Adrenal gland (tissue), 5 donors: ENCODE measurements around the gene SPG7.

Source experiments
- POLR2A ChIP-seq, 2 donors: fragments of 450-650 bp; IDR thresholded peaks; one replicate each; pipeline ENCODE4 v1.6.1; 2017; ENCODE audit warnings: antibody characterized with exemption in 2 of 2, mild to moderate bottlenecking in 2 of 2, moderate library complexity in 1 of 2
- TF ChIP-seq, protein P1 (sequence below), 6 experiments: fragments of 450-650 bp in 4 of 6; fragments of 200-600 bp in 2 of 6; sonication (generic) in 1 of 6; IDR thresholded peaks; 1 replicate in 5 of 6; 2 replicates in 1 of 6; pipeline versions ENCODE4 v1.5.1 to v1.8.0; 2016 to 2021; ENCODE audit warnings: antibody characterized with exemption in 6 of 6, mild to moderate bottlenecking in 2 of 6, moderate library complexity in 1 of 6
- donor health status: DM: no; HTN: no; CAD: no.

DNA sequence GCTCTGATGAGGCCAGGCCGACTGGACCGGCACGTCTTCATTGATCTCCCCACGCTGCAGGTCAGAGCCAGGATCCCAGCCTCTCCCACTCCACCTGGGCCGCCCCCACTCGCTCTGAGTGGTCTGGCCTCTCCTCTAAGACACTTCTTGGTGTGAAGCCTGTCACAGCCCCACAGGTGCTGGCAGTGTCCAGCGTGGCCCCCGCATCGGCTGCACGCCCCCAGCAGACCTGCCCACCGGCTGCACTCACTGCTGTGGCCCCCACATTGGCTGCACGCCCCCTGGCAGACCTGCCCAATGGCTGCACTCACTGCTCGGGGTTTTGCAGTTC is 36.5 kb downstream of the SPG7 start:
- TF ChIP-seq, protein P1, sequence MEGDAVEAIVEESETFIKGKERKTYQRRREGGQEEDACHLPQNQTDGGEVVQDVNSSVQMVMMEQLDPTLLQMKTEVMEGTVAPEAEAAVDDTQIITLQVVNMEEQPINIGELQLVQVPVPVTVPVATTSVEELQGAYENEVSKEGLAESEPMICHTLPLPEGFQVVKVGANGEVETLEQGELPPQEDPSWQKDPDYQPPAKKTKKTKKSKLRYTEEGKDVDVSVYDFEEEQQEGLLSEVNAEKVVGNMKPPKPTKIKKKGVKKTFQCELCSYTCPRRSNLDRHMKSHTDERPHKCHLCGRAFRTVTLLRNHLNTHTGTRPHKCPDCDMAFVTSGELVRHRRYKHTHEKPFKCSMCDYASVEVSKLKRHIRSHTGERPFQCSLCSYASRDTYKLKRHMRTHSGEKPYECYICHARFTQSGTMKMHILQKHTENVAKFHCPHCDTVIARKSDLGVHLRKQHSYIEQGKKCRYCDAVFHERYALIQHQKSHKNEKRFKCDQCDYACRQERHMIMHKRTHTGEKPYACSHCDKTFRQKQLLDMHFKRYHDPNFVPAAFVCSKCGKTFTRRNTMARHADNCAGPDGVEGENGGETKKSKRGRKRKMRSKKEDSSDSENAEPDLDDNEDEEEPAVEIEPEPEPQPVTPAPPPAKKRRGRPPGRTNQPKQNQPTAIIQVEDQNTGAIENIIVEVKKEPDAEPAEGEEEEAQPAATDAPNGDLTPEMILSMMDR (IDR thresholded peaks at IDR 0.05) = no peak
- TF ChIP-seq POLR2A (IDR thresholded peaks at IDR 0.05) = no peak
